HepG2 (cell line): ENCODE results near the gene LGALS4. TPM values are rescaled to one million over a fixed set of nuclear protein-coding genes. Genes with fewer than 3 reads are reported as not detected.
A peak's percentile ranks its signal among the peaks of the same experiment; 100 is the strongest.

Experiments used
- BRD4 ChIP-seq: sonication (generic); formaldehyde crosslinking; IDR thresholded peaks from 2 replicates; pipeline ENCODE4 v1.4.0; 2020; ENCODE audit warnings: missing genetic modification reagents
- FOXO1 ChIP-seq: sonication (generic); formaldehyde crosslinking; IDR thresholded peaks from 2 replicates; pipeline ENCODE4 v1.4.0; 2020; ENCODE audit warnings: missing genetic modification reagents
- HMG20B ChIP-seq: conservative IDR thresholded peaks from 2 replicates; pipeline ENCODE4 v1.6.1; 2016; ENCODE audit warnings: missing genetic modification reagents, missing compliant biosample characterization
- MAFF ChIP-seq: IDR thresholded peaks from 2 replicates; pipeline ENCODE4 v1.6.1; 2011; ENCODE audit warnings: low read depth, low read length, improper control_type of control experiment
- MED1 ChIP-seq: sonication (generic); formaldehyde crosslinking; IDR thresholded peaks from 2 replicates; pipeline ENCODE4 v1.4.0; 2020; ENCODE audit warnings: missing genetic modification reagents
- NR2F6 ChIP-seq, 2 experiments: IDR thresholded peaks; 2 replicates each; pipeline ENCODE4 v1.6.1; 2016; ENCODE audit warnings: antibody characterized with exemption in 1 of 2, mild to moderate bottlenecking in 1 of 2
- SP5 ChIP-seq: IDR thresholded peaks from 2 replicates; pipeline ENCODE4 v1.6.1; 2016; ENCODE audit warnings: low read depth, borderline replicate concordance
- TBX2 ChIP-seq: sonication (generic); formaldehyde crosslinking; IDR thresholded peaks from 2 replicates; pipeline ENCODE4 v1.5.0; 2020; ENCODE audit warnings: missing genetic modification reagents, mild to moderate bottlenecking, borderline replicate concordance
- THYN1 ChIP-seq: sonication (generic); formaldehyde crosslinking; IDR thresholded peaks from 2 replicates; pipeline ENCODE4 v1.8.1; 2023; ENCODE audit warnings: low read depth, mild to moderate bottlenecking, moderate library complexity, missing genetic modification reagents, borderline replicate concordance
- ZNF235 ChIP-seq: sonication (generic); formaldehyde crosslinking; IDR thresholded peaks from 2 replicates; pipeline ENCODE4 v1.8.1; 2023; ENCODE audit warnings: mild to moderate bottlenecking, missing genetic modification reagents, borderline replicate concordance
- ZNF24 ChIP-seq: fragments of 450-650 bp; IDR thresholded peaks from 2 replicates; pipeline ENCODE4 v1.6.1; 2017; ENCODE audit warnings: antibody characterized with exemption, mild to moderate bottlenecking
- ZNF749 ChIP-seq: sonication (generic); formaldehyde crosslinking; IDR thresholded peaks from 2 replicates; pipeline ENCODE4 v1.8.0; 2022; ENCODE audit warnings: mild to moderate bottlenecking, missing genetic modification reagents, moderate library complexity, borderline replicate concordance
- ZNF773 ChIP-seq: sonication (generic); formaldehyde crosslinking; IDR thresholded peaks from 2 replicates; pipeline ENCODE4 v1.4.0; 2020; ENCODE audit warnings: missing genetic modification reagents, borderline replicate concordance
- polyA plus RNA-seq, 8 experiments: library from polyadenylated mRNA; depleted of rRNA in 3 of 8; stranded (reverse) in 7 of 8; unstranded in 1 of 8; fragments of >200 nt; fragmentation: Illumina TruSeq in 4 of 8; extraction: Trizol in 4 of 8; gene quantifications; 2 replicates each; pipeline versions ENCODE4 v1.2.1 to v1.2.3, GENCODE V29; 2011 to 2016; ENCODE audit warnings: low read depth in 4 of 8, missing spikeins in 1 of 8, mixed read lengths in 1 of 8; ENCODE audit not compliant: insufficient read depth in 1 of 8
- total RNA-seq, 5 experiments: library from RNA; depleted of rRNA; stranded (reverse); fragments of >200 nt; fragmentation: Illumina TruSeq; extraction: Trizol; gene quantifications; 2 replicates each; pipeline ENCODE4 v1.2.3, GENCODE V29; 2016; ENCODE audit warnings: low read depth in 1 of 5
- TF ChIP-seq, protein P1 (sequence below): sonication (generic); formaldehyde crosslinking; IDR thresholded peaks from 2 replicates; pipeline ENCODE4 v1.4.0; 2020; ENCODE audit warnings: missing genetic modification reagents, mild to moderate bottlenecking, borderline replicate concordance
- TF ChIP-seq, protein P2 (sequence below): IDR thresholded peaks from 2 replicates; pipeline ENCODE4 v1.6.1; 2016; ENCODE audit warnings: missing genetic modification reagents, missing compliant biosample characterization
- TF ChIP-seq, protein P3 (sequence below): sonication (generic); formaldehyde crosslinking; IDR thresholded peaks from 2 replicates; pipeline ENCODE4 v1.4.0; 2020; ENCODE audit warnings: mild to moderate bottlenecking, missing genetic modification reagents
- TF ChIP-seq, protein P4 (sequence below): sonication (generic); formaldehyde crosslinking; IDR thresholded peaks from 2 replicates; pipeline ENCODE4 v1.4.0; 2020; ENCODE audit warnings: mild to moderate bottlenecking, low read depth, missing genetic modification reagents
- TF ChIP-seq, protein P5 (sequence below): sonication (generic); formaldehyde crosslinking; IDR thresholded peaks from 2 replicates; pipeline ENCODE4 v1.5.0; 2020; ENCODE audit warnings: missing genetic modification reagents
- TF ChIP-seq, protein P6 (sequence below): sonication (generic); formaldehyde crosslinking; IDR thresholded peaks from 2 replicates; pipeline ENCODE4 v1.8.0; 2022; ENCODE audit warnings: missing genetic modification reagents, low read depth, mild to moderate bottlenecking, borderline replicate concordance
- TF ChIP-seq, protein P7 (sequence below): sonication (generic); formaldehyde crosslinking; IDR thresholded peaks from 2 replicates; pipeline ENCODE4 v1.5.1; 2020; ENCODE audit warnings: mild to moderate bottlenecking, moderate library complexity, missing genetic modification reagents

Gene LGALS4
- total and polyA plus RNA-seq, 2 of the 13 experiments (the other 11 are each of a cell fraction or from before 2014, with no cell fraction given), result 0.24 to 0.71 TPM

DNA sequence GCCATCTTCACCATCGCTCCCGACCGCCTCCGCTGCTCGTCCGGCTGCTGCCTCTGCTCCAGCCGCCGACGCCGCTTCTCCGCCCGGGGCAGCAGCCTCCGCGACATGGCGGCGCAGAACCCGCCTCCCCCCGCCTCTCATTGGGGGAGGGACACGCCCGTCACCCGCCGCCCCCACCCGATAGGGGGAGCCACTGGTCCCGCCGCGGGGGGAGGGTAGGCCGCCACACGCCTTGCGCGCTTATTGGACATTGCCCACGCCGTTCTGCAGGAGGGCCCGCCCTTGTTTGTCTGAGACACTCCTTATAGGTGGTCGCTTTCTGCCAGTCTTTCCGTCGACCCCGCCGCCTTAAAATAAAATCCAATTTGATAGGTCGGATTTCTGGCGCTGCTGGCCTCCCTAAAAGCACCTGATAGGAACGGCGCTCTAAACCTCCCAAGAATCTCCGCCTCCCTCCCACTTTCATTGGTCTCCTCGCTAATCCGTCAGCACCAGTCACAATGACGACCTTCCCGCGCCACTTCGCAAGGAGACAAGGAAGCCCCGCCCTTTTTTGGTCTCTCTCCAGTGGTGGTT, 37.2 kb upstream of the LGALS4 start, which contains the start of gene HNRNPL (continued):
- TF ChIP-seq, protein P1, sequence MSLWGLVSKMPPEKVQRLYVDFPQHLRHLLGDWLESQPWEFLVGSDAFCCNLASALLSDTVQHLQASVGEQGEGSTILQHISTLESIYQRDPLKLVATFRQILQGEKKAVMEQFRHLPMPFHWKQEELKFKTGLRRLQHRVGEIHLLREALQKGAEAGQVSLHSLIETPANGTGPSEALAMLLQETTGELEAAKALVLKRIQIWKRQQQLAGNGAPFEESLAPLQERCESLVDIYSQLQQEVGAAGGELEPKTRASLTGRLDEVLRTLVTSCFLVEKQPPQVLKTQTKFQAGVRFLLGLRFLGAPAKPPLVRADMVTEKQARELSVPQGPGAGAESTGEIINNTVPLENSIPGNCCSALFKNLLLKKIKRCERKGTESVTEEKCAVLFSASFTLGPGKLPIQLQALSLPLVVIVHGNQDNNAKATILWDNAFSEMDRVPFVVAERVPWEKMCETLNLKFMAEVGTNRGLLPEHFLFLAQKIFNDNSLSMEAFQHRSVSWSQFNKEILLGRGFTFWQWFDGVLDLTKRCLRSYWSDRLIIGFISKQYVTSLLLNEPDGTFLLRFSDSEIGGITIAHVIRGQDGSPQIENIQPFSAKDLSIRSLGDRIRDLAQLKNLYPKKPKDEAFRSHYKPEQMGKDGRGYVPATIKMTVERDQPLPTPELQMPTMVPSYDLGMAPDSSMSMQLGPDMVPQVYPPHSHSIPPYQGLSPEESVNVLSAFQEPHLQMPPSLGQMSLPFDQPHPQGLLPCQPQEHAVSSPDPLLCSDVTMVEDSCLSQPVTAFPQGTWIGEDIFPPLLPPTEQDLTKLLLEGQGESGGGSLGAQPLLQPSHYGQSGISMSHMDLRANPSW (CRISPR knock-in tag), result no peak
- TF ChIP-seq THYN1 (CRISPR knock-in tag), result no peak
- TF ChIP-seq BRD4 (CRISPR knock-in tag), result no peak; the same call in 1 of the 2 replicates
- TF ChIP-seq, protein P2, sequence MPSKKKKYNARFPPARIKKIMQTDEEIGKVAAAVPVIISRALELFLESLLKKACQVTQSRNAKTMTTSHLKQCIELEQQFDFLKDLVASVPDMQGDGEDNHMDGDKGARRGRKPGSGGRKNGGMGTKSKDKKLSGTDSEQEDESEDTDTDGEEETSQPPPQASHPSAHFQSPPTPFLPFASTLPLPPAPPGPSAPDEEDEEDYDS (CRISPR knock-in tag), result peak; percentile 60; the same call in 1 of the 2 replicates
- TF ChIP-seq MED1 (CRISPR knock-in tag), result no peak
- peak; percentile 41; the same call in 1 of the 2 replicates for TF ChIP-seq TBX2 (CRISPR knock-in tag)
- peak; percentile 55; the same call in 1 of the 2 replicates for TF ChIP-seq SP5 (CRISPR knock-in tag)
- TF ChIP-seq, protein P3, sequence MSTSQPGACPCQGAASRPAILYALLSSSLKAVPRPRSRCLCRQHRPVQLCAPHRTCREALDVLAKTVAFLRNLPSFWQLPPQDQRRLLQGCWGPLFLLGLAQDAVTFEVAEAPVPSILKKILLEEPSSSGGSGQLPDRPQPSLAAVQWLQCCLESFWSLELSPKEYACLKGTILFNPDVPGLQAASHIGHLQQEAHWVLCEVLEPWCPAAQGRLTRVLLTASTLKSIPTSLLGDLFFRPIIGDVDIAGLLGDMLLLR (CRISPR knock-in tag), result no peak
- TF ChIP-seq, protein P4, sequence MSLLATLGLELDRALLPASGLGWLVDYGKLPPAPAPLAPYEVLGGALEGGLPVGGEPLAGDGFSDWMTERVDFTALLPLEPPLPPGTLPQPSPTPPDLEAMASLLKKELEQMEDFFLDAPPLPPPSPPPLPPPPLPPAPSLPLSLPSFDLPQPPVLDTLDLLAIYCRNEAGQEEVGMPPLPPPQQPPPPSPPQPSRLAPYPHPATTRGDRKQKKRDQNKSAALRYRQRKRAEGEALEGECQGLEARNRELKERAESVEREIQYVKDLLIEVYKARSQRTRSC, result no peak
- TF ChIP-seq ZNF773 (CRISPR knock-in tag), result no peak
- TF ChIP-seq HMG20B (CRISPR knock-in tag), result no peak
- no peak for TF ChIP-seq MAFF
- TF ChIP-seq, protein P5, sequence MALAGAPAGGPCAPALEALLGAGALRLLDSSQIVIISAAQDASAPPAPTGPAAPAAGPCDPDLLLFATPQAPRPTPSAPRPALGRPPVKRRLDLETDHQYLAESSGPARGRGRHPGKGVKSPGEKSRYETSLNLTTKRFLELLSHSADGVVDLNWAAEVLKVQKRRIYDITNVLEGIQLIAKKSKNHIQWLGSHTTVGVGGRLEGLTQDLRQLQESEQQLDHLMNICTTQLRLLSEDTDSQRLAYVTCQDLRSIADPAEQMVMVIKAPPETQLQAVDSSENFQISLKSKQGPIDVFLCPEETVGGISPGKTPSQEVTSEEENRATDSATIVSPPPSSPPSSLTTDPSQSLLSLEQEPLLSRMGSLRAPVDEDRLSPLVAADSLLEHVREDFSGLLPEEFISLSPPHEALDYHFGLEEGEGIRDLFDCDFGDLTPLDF, result peak; percentile 82
- TF ChIP-seq, protein P6, sequence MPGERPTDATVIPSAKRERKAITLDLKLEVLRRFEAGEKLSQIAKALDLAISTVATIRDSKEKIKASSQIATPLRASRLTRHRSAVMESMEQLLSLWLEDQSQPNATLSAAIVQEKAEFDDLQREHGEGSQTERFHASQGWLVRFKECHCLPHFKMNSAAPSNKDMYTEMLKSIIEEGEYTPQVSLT (CRISPR knock-in tag), result no peak
- 0 out of 2 replicates have a peak, but pooled peaks have one; percentile 12 for TF ChIP-seq FOXO1 (CRISPR knock-in tag)
- TF ChIP-seq ZNF749 (CRISPR knock-in tag), result no peak; the same call in 1 of the 2 replicates
- no peak; the same call in 1 of the 2 replicates for TF ChIP-seq ZNF235
- no peak for TF ChIP-seq NR2F6 (IDR thresholded peaks at IDR 0.05)
- TF ChIP-seq NR2F6 (CRISPR knock-in tag; IDR thresholded peaks at IDR 0.05), result peak; percentile 7; the same call in 1 of the 2 replicates
- TF ChIP-seq ZNF24, result no peak
- TF ChIP-seq, protein P7, sequence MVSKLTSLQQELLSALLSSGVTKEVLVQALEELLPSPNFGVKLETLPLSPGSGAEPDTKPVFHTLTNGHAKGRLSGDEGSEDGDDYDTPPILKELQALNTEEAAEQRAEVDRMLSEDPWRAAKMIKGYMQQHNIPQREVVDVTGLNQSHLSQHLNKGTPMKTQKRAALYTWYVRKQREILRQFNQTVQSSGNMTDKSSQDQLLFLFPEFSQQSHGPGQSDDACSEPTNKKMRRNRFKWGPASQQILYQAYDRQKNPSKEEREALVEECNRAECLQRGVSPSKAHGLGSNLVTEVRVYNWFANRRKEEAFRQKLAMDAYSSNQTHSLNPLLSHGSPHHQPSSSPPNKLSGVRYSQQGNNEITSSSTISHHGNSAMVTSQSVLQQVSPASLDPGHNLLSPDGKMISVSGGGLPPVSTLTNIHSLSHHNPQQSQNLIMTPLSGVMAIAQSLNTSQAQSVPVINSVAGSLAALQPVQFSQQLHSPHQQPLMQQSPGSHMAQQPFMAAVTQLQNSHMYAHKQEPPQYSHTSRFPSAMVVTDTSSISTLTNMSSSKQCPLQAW (CRISPR knock-in tag), result no peak
